HEK293 (cell line): ENCODE results near the gene AFF3.
A peak's percentile ranks its signal among the peaks of the same experiment; 100 is the strongest.

Experiments used
- YY1 ChIP-seq: fragments of 450-650 bp; formaldehyde crosslinking; IDR thresholded peaks from 2 replicates; pipeline ENCODE4 v1.5.1; 2018; ENCODE audit warnings: missing biosample characterization, missing genetic modification characterization
- ZNF416 ChIP-seq: fragments of 450-650 bp; formaldehyde crosslinking; IDR thresholded peaks from 2 replicates; pipeline ENCODE4 v1.5.1; 2016; ENCODE audit warnings: missing biosample characterization, missing genetic modification characterization
- ZNF792 ChIP-seq: fragments of 450-650 bp; formaldehyde crosslinking; IDR thresholded peaks from 2 replicates; pipeline ENCODE4 v1.5.1; 2016; ENCODE audit warnings: missing biosample characterization, missing genetic modification characterization
- ZSCAN30 ChIP-seq: fragments of 450-650 bp; IDR thresholded peaks from 2 replicates; pipeline ENCODE4 v1.5.1; 2018; ENCODE audit warnings: missing biosample characterization, mild to moderate bottlenecking, missing genetic modification characterization, moderate library complexity
- ZXDB ChIP-seq: fragments of 450-650 bp; formaldehyde crosslinking; IDR thresholded peaks from 2 replicates; pipeline ENCODE4 v1.5.1; 2016; ENCODE audit warnings: missing biosample characterization, missing genetic modification characterization
- TF ChIP-seq, protein P1 (sequence below): fragments of 450-650 bp; formaldehyde crosslinking; IDR thresholded peaks from 2 replicates; pipeline ENCODE4 v1.5.1; 2016; ENCODE audit warnings: missing biosample characterization, missing genetic modification characterization
- TF ChIP-seq, protein P2 (sequence below): fragments of 450-650 bp; formaldehyde crosslinking; IDR thresholded peaks from 2 replicates; pipeline ENCODE4 v1.5.1; 2017; ENCODE audit warnings: missing biosample characterization, missing genetic modification characterization

DNA sequence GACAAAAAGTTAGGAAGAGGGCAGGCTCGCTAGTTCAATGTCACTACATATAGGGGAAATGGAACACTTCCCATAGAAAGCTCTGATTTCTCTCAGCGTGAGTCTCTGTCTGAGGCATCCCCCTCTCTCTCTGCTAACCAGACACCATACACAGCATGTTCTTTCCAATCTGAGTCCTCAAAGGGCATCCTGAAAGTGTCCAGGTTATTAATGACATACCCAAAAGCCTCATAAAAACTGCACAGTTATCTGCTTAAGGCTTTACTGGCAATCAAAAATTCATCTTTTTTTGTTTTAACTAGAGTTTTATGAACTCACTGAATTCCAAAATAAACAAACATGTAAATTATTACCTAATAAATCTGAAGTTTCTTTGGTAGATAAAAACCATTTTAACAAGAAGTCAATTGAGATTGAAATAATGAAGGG lies 137.4 kb downstream of the AFF3 start:
- TF ChIP-seq ZNF416 (tag by site-specific recombination) (no peak), YY1 (tag by site-specific recombination) (peak; percentile 52; the same call in 1 of the 2 replicates), ZNF792 (tag by site-specific recombination) (no peak), ZXDB (tag by site-specific recombination) (peak; percentile 86), ZSCAN30 (tag by site-specific recombination) (peak; percentile 89; the same call in 1 of the 2 replicates)
- TF ChIP-seq, protein P1, sequence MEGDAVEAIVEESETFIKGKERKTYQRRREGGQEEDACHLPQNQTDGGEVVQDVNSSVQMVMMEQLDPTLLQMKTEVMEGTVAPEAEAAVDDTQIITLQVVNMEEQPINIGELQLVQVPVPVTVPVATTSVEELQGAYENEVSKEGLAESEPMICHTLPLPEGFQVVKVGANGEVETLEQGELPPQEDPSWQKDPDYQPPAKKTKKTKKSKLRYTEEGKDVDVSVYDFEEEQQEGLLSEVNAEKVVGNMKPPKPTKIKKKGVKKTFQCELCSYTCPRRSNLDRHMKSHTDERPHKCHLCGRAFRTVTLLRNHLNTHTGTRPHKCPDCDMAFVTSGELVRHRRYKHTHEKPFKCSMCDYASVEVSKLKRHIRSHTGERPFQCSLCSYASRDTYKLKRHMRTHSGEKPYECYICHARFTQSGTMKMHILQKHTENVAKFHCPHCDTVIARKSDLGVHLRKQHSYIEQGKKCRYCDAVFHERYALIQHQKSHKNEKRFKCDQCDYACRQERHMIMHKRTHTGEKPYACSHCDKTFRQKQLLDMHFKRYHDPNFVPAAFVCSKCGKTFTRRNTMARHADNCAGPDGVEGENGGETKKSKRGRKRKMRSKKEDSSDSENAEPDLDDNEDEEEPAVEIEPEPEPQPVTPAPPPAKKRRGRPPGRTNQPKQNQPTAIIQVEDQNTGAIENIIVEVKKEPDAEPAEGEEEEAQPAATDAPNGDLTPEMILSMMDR (tag by site-specific recombination): no peak
- TF ChIP-seq, protein P2, sequence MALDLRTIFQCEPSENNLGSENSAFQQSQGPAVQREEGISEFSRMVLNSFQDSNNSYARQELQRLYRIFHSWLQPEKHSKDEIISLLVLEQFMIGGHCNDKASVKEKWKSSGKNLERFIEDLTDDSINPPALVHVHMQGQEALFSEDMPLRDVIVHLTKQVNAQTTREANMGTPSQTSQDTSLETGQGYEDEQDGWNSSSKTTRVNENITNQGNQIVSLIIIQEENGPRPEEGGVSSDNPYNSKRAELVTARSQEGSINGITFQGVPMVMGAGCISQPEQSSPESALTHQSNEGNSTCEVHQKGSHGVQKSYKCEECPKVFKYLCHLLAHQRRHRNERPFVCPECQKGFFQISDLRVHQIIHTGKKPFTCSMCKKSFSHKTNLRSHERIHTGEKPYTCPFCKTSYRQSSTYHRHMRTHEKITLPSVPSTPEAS (tag by site-specific recombination): peak; percentile 76
